ENCODE data around the gene LYRM9. TPM values are rescaled to one million over a fixed set of nuclear protein-coding genes. Genes with fewer than 3 reads are reported as not detected.
"Not testable (repeated sequence)": the region's sequence is repeated elsewhere in the genome, so short reads cannot be mapped to it uniquely, and the experiment has no call there.

The LYRM9 gene
- total RNA-seq, 6 donors from 2014 or later: 9.1 to 26.8 (median 14.4) TPM

GRCh38 chr17:27889711-27890251 is 3.4 kb downstream of the LYRM9 start:
- Histone ChIP-seq H3K36me3 (no peaks in the 10 kb centered on the region), H3K9me3 (no peaks in the 10 kb centered on the region), H3K4me1 (peaks cover 19 to 28% (median 22%) of the 10 kb centered on the region in 4 donors), H3K4me3 (no peak overlapping the region), H3K27me3 (no peaks in the 10 kb centered on the region), H3K27ac (peak overlapping the region in 1 of 4 donors; percentile 49)
- WGBS, 2 donors: 90 to 96% methylated on average over 4 of the region's 4 CpGs
- TF ChIP-seq POLR2A (IDR thresholded peaks at IDR 0.05) (no peak), EP300 (IDR thresholded peaks at IDR 0.05) (no peak), POLR2AphosphoS5 (IDR thresholded peaks at IDR 0.05) (no peak)
- TF ChIP-seq, protein P1, sequence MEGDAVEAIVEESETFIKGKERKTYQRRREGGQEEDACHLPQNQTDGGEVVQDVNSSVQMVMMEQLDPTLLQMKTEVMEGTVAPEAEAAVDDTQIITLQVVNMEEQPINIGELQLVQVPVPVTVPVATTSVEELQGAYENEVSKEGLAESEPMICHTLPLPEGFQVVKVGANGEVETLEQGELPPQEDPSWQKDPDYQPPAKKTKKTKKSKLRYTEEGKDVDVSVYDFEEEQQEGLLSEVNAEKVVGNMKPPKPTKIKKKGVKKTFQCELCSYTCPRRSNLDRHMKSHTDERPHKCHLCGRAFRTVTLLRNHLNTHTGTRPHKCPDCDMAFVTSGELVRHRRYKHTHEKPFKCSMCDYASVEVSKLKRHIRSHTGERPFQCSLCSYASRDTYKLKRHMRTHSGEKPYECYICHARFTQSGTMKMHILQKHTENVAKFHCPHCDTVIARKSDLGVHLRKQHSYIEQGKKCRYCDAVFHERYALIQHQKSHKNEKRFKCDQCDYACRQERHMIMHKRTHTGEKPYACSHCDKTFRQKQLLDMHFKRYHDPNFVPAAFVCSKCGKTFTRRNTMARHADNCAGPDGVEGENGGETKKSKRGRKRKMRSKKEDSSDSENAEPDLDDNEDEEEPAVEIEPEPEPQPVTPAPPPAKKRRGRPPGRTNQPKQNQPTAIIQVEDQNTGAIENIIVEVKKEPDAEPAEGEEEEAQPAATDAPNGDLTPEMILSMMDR (IDR thresholded peaks at IDR 0.05): no peak
- no peak for DNase-seq
- no peak for ATAC-seq (ENCODE audit: low FRiP score in 2 of 2)

- Histone ChIP-seq H3K9me3 (no peaks in the 10 kb centered on the region), H3K4me1 (peaks cover 16 to 27% (median 19%) of the 10 kb centered on the region in 4 donors), H3K4me3 (no peak overlapping the region), H3K27me3 (no peaks in the 10 kb centered on the region), H3K36me3 (no peaks in the 10 kb centered on the region), H3K27ac (peak overlapping the region; percentile 34 to 49 (median 40))
- DNase-seq (peak in 1 of 2 donors; percentile 47), ATAC-seq (ENCODE audit: low FRiP score in 2 of 2) (peak in 1 of 2 donors; percentile 44)
- TF ChIP-seq, protein P1 (IDR thresholded peaks at IDR 0.05): no peak
- TF ChIP-seq POLR2A (IDR thresholded peaks at IDR 0.05): no peak
- TF ChIP-seq EP300 (IDR thresholded peaks at IDR 0.05): no peak
- no peak for TF ChIP-seq POLR2AphosphoS5 (IDR thresholded peaks at IDR 0.05)
- 56 to 68% methylated on average over 7 of the region's 7 CpGs for WGBS, 2 donors
Observed at GRCh38 chr17:27888945-27889344, 4.2 kb downstream of the LYRM9 start.

DNA sequence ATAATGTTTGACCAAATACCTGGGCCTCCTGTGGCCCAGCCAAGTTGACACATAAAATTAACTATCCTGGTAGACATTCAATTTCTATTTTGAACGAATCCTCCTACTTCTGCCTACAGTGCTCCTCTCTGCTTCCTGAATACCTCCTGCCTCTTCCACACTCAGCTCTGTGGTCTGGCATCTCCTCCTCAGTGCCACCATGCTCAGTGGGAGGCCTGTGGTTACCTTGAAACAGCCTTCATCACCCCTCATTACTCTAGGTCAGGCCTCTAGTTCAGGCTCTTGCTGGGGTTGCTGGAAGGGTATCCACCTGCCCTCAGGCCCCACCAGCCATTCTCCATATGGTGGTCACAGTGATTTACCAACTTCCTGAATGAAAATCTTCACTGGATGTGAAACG is 5.1 kb downstream of the LYRM9 start:
- Histone ChIP-seq H3K27ac (peak overlapping the region in 2 of 4 donors; percentile 34 to 35), H3K4me3 (no peak overlapping the region), H3K4me1 (peaks cover 11 to 20% (median 15%) of the 10 kb centered on the region in 4 donors), H3K27me3 (no peaks in the 10 kb centered on the region), H3K36me3 (no peaks in the 10 kb centered on the region), H3K9me3 (no peaks in the 10 kb centered on the region)
- TF ChIP-seq POLR2AphosphoS5 (IDR thresholded peaks at IDR 0.05) (no peak), EP300 (IDR thresholded peaks at IDR 0.05) (no peak), POLR2A (IDR thresholded peaks at IDR 0.05) (no peak)
- TF ChIP-seq, protein P1 (IDR thresholded peaks at IDR 0.05): no peak
- 61 to 63% methylated on average over 2 of the region's 2 CpGs for WGBS, 2 donors
- ATAC-seq (ENCODE audit: low FRiP score in 2 of 2) (no peak), DNase-seq (no peak)

DNA sequence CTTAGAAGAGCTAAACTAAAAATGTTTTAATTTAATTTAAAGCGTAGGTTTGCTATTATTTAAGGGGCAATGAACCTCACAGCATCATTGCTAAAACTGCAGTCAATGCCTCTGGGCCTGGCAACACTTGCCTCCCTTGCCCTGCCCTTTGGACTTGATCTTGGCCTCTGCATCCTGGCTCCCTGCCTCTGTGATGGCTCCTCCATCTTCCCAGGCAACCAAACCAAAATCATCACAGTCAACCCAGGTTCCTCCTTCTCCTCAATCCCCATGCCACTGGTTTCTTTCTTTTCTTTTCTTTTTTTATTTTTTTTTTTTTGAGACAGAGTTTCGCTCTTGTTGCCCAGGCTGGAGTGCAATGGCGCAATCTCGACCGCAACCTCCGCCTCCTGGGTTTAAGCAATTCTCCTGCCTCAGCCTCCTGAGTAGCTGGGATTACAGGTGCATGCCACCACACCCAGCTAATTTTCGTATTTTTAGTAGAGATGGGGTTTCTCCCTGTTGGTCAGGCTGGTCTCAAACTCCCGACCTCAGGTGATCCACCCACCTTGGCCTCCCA is 6.7 kb downstream of the LYRM9 start:
- peaks cover 6 to 13% (median 9%) of the 10 kb centered on the region in 4 donors for H3K4me1 ChIP-seq
- not testable (repeated sequence) for H3K27me3 ChIP-seq; H3K9me3 ChIP-seq; H3K36me3 ChIP-seq; DNase-seq; H3K27ac ChIP-seq; ATAC-seq (ENCODE audit: low FRiP score in 2 of 2); H3K4me3 ChIP-seq
- 82 to 91% methylated on average over 8 of the region's 8 CpGs for WGBS, 2 donors

DNA sequence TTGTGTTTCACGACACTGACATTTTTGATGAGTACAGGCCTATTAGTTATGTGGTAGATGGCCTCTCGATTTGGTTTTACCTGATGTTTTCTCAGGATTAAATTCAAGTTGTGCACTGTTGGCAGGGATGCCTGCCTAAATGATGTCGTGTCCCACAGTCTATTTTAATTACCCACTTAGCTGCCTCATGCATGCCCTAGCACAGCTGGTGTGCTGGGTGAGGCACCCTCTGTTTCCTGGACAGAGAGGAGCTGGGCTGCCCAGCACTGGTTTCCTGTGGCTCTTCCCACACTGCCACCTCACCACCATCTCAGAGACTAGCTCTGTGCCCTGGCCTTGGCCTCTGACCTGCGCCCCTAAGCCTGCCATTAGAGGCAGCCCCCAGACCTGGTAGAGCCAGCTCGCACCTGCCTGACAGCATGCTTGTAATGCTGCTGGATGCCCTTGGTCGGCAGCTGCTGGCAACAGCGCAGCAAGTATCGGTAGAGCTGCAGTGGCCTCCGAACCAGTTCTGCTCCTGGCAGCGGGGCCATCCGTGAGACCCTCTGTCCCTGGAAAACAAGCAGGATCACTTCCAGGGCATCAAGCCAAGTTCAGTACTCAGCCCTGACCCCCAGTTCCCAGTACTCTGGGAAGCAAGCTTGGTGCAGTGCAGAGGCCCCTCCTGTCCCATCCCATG is 10.9 kb downstream of the LYRM9 start:
- no peak overlapping the region for H3K27ac ChIP-seq
- WGBS, 2 donors: 66 to 86% methylated on average over 3 to 11 of the region's 11 CpGs
- TF ChIP-seq EP300 (IDR thresholded peaks at IDR 0.05) (no peak), POLR2A (IDR thresholded peaks at IDR 0.05) (no peak), POLR2AphosphoS5 (IDR thresholded peaks at IDR 0.05) (no peak)
- TF ChIP-seq, protein P1 (IDR thresholded peaks at IDR 0.05): no peak
- H3K27me3 ChIP-seq: no peaks in the 10 kb centered on the region
- H3K36me3 ChIP-seq: peaks cover 0 to 7% (median 0%) of the 10 kb centered on the region in 4 donors
- no peaks in the 10 kb centered on the region for H3K4me1 ChIP-seq
- no peak for ATAC-seq (ENCODE audit: low FRiP score in 2 of 2)
- no peak overlapping the region for H3K4me3 ChIP-seq
- no peaks in the 10 kb centered on the region for H3K9me3 ChIP-seq
- DNase-seq: peak in 1 of 2 donors; percentile 39
